GM21619 (cell line): Measurements from ENCODE around the gene LBHD2.

Experiments
- ATAC-seq: cut with Tn5 transposase; IDR thresholded peaks from one replicate; pipeline ENCODE4 v1.9.1; 2021; ENCODE audit not compliant: unreplicated experiment

LBHD2 gene

GRCh38 chr14:103130017-103130764 is 46.2 kb downstream of the LBHD2 start:
- no peak for ATAC-seq

GRCh38 chr14:103130965-103131364 is 47.0 kb downstream of the LBHD2 start:
- no peak for ATAC-seq

- ATAC-seq = no peak
Measured at GRCh38 chr14:103131580-103131979, 47.6 kb downstream of the LBHD2 start.

- no peak for ATAC-seq
Measured at GRCh38 chr14:103132381-103133209, 48.6 kb downstream of the LBHD2 start.

- ATAC-seq = no peak
Measured at GRCh38 chr14:103133210-103134140, 49.5 kb downstream of the LBHD2 start.

GRCh38 chr14:103134405-103134804 is 50.4 kb downstream of the LBHD2 start:
- ATAC-seq = no peak

- no peak for ATAC-seq
Measured at GRCh38 chr14:103134919-103135318, 50.9 kb downstream of the LBHD2 start.

GRCh38 chr14:103135333-103136260 is 51.6 kb downstream of the LBHD2 start:
- no peak for ATAC-seq

- ATAC-seq = no peak
Measured at GRCh38 chr14:103136388-103137271, 52.6 kb downstream of the LBHD2 start.

GRCh38 chr14:103137689-103138300 is 53.8 kb downstream of the LBHD2 start:
- no peak for ATAC-seq

GRCh38 chr14:103138301-103139131 is 54.5 kb downstream of the LBHD2 start:
- no peak for ATAC-seq

- no peak for ATAC-seq
Measured at GRCh38 chr14:103139132-103140025, 55.4 kb downstream of the LBHD2 start.
